NCI-H226 (cell line): ENCODE results near the gene SLC35F4.

Source experiments
- DNase-seq: peaks from one replicate; pipeline ENCODE4 v3.0.0-alpha.2; 2015

SLC35F4 gene

DNA sequence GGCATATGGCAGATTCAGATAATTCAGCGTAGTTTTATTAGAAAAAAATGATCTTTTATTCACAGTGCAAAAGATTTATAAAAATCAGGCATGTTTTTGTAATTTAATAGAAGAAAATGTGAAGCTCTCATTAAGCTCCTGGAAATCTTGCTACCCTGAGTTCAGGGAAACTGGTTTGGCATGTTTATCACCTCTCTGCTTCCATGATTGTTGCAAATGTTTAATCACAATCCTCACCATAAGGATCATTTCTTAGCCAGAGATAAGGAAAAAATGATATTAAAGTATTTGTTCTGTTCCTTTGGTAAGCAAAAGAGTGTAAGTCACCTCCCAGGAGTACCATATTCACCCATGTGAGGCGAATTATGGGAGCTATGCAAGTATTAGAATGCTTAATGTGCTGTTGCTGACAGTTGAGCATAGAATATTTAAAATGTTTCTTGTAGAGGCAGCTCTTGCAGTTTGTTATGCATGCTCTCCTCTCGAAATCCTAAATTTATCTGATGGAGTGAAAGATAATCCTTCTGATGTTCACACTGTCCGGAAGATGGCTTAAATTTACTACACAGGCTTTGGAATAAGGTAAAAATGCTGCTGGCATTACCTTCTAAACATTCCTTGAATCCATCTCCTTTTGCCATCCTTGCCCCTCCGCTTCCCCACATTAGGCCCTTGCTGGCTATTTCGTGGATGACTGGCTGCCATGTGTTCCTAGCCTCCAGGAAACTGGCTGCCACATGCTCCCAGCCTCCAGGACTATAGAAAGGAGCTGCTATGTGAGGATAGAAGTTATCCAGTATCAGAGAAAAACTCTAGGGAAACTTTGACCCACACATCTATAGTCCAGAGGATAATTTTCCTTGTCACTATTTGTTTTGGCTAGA lies 256.5 kb downstream of the SLC35F4 start:
- DNase-seq: no peak

- DNase-seq: no peak
Observed at GRCh38 chr14:57607086-57607485, 258.8 kb downstream of the SLC35F4 start.

GRCh38 chr14:57583396-57583795 lies 282.5 kb downstream of the SLC35F4 start:
- DNase-seq: no peak

DNA sequence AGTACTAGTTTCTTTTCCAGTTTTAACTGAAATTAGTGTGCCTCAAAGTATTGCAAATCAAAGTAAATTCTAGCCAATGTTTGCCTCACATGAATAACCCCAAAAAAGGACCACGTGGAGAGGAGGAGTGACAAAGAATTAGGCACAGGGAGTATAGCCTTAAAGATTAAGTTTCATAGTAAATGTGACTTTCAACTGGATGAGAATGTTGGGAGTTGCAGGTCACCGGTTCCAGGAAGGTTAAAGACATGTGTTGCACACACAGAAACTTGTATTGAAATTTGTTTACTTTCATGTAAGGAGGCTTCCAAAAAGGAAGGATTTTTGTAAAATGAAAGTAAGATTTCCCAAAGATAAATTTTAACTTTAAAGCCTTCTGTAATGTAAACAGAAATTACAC lies 283.1 kb downstream of the SLC35F4 start:
- DNase-seq: no peak

DNA sequence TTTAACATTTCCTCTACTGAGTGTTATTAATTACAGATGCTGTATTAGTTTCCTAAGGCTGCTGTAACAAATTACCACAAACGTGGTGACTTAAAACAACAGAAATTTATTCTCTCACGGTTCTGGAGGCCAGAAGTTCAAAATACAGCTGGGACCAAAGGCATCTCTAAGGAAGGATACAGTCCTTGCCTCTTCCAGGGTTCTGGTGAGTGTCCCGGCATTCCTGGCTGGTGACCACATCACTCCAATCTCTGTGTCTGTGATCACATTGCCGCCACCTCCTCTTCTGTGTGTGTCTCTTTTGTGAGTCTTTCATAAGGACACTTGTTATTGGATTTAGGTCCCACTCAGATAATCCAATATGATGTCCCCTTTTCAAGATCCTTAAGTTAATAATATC lies 287.1 kb downstream of the SLC35F4 start:
- no peak for DNase-seq

DNA sequence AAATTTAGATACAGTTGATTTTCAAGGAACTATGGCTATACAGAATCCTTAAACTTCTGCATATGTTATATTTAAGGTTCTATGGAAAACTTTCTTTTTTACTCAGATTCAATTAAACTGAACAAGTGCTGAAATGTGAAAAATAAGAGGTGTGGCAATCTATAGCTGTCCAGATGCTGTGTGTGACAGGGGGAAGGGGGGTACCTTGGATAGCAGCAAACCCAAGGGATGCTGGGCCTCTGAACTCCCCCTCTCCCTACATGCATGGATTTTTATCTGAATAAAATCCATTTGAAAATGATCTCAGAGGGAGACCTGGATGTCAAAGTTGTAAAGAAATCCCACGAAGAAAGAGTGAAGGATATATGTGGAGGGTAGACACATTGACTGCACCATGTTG lies 289.4 kb downstream of the SLC35F4 start:
- no peak for DNase-seq

DNA sequence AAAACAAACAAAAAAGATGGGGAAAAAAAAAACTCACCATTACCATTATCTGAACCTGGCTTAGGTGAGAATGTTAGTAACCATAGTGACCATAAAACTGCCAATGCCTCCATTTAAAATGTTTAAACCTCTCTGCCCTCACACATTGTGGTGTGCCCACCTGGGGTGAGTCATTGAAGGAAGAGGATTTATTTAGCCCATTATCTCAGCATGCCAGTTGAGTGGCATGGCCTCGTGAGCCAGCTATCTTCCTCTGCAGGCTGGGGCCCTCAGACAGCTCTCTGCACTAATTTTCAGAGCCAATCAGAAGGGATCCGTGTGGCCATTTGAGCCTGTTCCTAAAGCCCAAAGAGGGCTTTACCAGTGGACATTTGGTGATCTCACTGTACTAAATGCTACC lies 290.4 kb downstream of the SLC35F4 start:
- DNase-seq: no peak

DNA sequence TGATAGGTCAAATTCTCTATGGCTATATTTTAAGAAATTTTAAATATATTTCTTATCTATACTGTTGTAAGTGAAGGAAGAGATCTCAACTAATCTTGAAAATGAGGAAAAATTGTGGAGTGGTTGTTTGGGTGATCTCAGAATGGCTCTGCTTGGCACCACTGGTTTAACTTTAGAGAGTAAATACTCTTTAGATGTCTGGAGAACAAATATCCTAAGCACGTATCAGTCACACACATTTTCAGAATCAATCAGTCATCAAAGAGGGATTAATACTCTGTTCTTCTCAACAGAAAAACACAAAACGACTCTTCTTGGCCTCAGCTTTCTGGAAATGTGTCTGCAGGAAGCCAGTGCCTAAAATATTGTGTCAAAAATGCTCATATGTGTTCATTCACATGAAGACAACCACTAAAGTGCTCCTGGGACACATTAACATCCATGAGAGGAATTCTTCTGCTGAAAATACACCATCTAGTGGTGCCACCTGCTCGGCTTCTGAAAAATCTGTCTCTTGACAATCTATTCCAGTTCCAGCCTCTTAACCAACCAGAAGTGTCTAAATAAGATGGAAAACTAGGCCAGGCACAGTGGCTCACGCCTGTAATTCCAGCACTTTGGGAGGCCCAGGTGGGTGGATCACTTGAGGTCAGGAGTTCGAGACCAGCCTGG lies 291.1 kb downstream of the SLC35F4 start:
- DNase-seq: no peak

DNA sequence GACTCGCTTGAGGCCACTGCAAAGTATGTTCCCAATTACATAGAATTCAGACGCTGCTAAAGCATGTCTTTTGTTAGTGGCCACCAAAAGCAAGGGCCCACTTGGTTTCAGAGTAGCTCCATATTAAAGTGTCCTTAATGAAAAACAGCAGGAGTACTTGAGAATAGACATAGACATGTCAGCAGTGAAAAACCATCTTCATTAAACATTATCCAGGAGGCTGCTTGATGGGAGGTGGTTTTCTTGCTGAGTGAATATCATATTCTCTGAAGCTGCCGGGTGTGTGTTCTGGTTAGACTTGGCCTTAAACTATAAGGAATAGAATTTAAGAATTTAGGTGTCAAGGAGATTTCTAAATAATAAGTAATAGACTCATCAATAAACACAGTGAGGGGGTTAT lies 292.7 kb downstream of the SLC35F4 start:
- DNase-seq: no peak

DNA sequence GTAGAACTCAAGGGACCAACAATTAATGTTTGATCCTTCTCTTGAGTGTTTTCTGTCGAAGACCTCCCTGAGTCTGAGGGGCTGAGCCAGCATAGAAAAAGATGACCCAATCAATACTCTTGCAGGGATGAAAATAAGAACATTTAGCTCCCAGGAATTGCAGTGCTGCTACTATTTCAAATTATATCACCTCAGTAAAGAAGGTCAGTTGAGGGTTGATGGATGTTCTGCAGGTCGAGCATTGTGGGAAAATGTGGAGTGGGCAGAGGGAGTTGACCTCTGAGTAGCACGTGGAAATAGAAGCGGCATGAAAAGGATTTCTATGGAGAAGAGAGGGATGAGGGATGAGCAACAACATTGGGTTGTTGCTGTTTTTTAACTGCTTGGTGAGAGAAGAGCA lies 297.3 kb downstream of the SLC35F4 start:
- DNase-seq: no peak

DNA sequence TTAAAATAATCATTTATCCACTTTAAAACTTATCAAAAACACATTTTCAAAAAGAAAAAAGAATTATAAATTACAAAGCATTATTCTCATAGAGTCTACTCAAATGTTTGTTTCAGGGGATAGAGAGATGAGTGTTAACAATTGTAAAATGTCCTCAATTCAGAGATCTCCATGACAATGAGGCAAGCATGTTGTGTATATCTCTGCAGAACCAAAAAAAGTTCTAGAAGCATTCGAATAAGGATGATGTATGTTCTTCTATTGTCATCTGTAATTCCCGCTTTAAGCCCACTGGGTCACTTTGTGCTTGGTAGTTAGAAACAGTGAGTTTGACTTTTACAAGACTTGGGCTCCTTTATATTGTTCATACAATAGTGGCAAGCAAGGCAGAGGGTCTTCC lies 298.7 kb downstream of the SLC35F4 start:
- no peak for DNase-seq

GRCh38 chr14:57560681-57561080 lies 305.2 kb downstream of the SLC35F4 start:
- no peak for DNase-seq

DNA sequence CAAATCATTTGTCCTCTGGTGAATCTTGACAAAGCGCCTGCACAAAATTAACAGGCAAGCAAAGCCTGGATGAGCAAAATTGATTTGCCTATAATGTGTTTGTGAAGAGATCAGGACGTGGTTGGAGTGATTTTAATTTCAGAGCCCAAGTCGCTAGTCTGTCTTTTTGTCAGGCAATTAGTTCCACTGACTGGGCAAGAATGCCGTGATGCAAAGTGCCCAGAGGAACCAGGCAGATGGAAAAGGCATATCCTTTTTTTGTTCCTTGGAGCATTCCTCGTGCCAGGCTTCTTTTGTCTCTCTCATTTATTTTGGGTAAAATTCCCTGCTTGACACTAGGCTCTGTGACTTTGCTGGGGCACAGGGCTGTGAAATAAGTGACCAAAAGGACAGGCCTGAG lies 306.3 kb downstream of the SLC35F4 start:
- DNase-seq: no peak

- no peak for DNase-seq
Observed at GRCh38 chr14:57549765-57550420, 316.0 kb downstream of the SLC35F4 start.

DNA sequence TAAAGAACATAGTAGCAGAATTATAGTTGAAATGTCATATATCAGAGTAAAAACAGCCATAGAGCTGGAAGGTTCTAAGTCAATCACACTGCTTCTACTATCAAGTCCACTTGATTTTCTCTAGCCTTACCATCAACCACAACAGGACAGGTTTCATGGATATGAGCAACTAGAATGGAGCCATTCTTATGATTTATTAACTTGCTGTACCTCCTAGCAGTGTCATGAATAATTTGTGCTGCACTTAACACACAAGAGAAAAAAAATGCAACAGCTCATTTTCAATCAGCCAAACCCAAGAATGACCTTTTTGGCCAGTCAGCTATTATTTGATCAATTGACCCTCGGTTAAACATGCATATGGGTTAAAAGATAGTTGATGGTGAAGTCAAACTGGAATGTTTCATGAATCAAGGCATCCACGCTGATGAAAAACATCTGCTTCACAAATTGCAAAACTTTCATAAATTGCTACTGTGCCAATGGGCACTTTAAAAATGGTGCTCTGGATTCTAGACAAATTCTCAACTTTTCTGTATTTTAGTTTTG lies 316.8 kb downstream of the SLC35F4 start:
- no peak for DNase-seq

GRCh38 chr14:57547131-57547530 lies 318.8 kb downstream of the SLC35F4 start:
- DNase-seq: no peak

GRCh38 chr14:57533214-57533613 lies 332.7 kb downstream of the SLC35F4 start:
- DNase-seq: no peak

DNA sequence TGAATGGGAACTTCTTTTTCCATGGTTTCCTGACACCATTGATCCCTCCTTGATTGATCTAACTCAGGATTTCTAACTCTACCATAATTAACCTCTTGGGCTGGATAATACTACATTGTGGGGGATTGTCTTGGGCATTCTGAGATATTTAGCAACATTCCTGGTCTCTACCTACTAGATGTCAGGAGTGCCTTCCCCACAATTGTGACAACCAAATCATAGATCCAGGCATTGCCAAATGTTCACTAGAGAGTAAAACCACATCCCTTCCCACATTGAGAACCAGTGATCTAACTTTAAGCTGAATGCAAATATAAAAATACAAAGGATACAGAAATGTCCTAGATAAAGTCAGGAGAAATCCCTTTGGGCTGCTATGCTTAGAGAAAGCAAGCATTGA lies 335.3 kb downstream of the SLC35F4 start:
- DNase-seq: no peak

- no peak for DNase-seq
Observed at GRCh38 chr14:57526942-57527341, 338.9 kb downstream of the SLC35F4 start.

DNA sequence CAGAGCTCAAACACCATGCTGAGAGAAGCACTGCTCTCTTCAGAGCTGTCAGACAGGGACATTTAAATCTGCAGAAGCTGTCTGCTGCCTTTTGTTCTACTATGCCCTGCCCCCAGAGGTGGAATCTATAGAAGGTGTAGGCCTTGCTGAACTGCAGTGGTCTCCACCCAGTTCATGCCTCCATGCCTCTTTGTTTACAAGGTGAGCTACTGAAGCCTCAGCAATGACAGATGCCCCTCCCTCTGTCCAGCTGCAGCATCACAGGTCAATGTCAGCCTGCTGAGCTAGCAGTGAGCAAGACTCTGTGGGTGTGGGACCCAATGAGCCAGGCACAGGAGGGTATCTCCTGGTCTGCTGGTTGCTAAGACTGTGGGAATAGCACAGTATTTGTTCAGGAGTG lies 346.8 kb downstream of the SLC35F4 start:
- no peak for DNase-seq
